Endometrial microvascular endothelial cells (primary cell): ENCODE measurements around the gene MCCC1. TPM values are rescaled to one million over a fixed set of nuclear protein-coding genes. Genes with fewer than 3 reads are reported as not detected.
"Not testable (repeated sequence)": the region's sequence is repeated elsewhere in the genome, so short reads cannot be mapped to it uniquely, and the experiment has no call there.

Source experiments
- in situ Hi-C: cut with HindIII; loops from 2 replicates; pipeline ENCODE4 v1.10.0; 2017; ENCODE audit warnings: low sequenced_read_pairs, low pct_unique_long_range_greater_than_20kb; ENCODE audit errors: inconsistent ontology term
- total RNA-seq: library from RNA; depleted of rRNA; stranded (reverse); fragments of >200 nt; gene quantifications from one replicate; pipeline ENCODE4 v1.2.3, GENCODE V29; 2015; ENCODE audit errors: inconsistent ontology term

MCCC1 gene
- total RNA-seq, 1 donor from 2014 or later: 17.6 TPM

GRCh38 chr3:183108001-183108449 is 8.7 kb upstream of the MCCC1 start:
- in situ Hi-C loops: no loop called here

GRCh38 chr3:183107372-183107771 is 8.1 kb upstream of the MCCC1 start:
- in situ Hi-C loops: not testable (repeated sequence)

- in situ Hi-C loops: no loop called here
Observed at GRCh38 chr3:183106635-183107034, 7.3 kb upstream of the MCCC1 start.

- in situ Hi-C loops: not testable (repeated sequence)
Observed at GRCh38 chr3:183103950-183104349, 4.7 kb upstream of the MCCC1 start.

GRCh38 chr3:183101040-183101439 is 1.7 kb upstream of the MCCC1 start:
- in situ Hi-C loops: not testable (repeated sequence)

GRCh38 chr3:183100376-183100775 is 1.1 kb upstream of the MCCC1 start:
- in situ Hi-C loops: no loop called here

- in situ Hi-C loops: no loop called here
Observed at GRCh38 chr3:183099838-183100204, 525 bp upstream of the MCCC1 start.

GRCh38 chr3:183098536-183099025 is 715 bp downstream of the MCCC1 start:
- in situ Hi-C loops: no loop called here

GRCh38 chr3:183094711-183095110 is 4.6 kb downstream of the MCCC1 start:
- in situ Hi-C loops: no loop called here

- in situ Hi-C loops: no loop called here
Observed at GRCh38 chr3:183092256-183092655, 7.0 kb downstream of the MCCC1 start.

- in situ Hi-C loops: no loop called here
Observed at GRCh38 chr3:183087184-183087583, 12.1 kb downstream of the MCCC1 start.

GRCh38 chr3:183085634-183086390 is 13.5 kb downstream of the MCCC1 start:
- in situ Hi-C loops: no loop called here

GRCh38 chr3:183082355-183082915 is 16.9 kb downstream of the MCCC1 start:
- in situ Hi-C loops: no loop called here

GRCh38 chr3:183081459-183082183 is 17.7 kb downstream of the MCCC1 start:
- in situ Hi-C loops: no loop called here

GRCh38 chr3:183080628-183081027 is 18.7 kb downstream of the MCCC1 start:
- in situ Hi-C loops: no loop called here

- in situ Hi-C loops: no loop called here
Observed at GRCh38 chr3:183074881-183075280, 24.4 kb downstream of the MCCC1 start.

- in situ Hi-C loops: no loop called here
Observed at GRCh38 chr3:183074261-183074660, 25.0 kb downstream of the MCCC1 start.

- in situ Hi-C loops: no loop called here
Observed at GRCh38 chr3:183073839-183074238, 25.5 kb downstream of the MCCC1 start.

- in situ Hi-C loops: no loop called here
Observed at GRCh38 chr3:183070892-183071291, 28.4 kb downstream of the MCCC1 start.

- in situ Hi-C loops: no loop called here
Observed at GRCh38 chr3:183069086-183069485, 30.2 kb downstream of the MCCC1 start.
